Measurements from ENCODE around the gene SUFU. TPM values are rescaled to one million over a fixed set of nuclear protein-coding genes. Genes with fewer than 3 reads are reported as not detected.

SUFU gene
- total and polyA plus RNA-seq, 2 donors from 2014 or later, result 6.5 to 18.9 TPM

DNA sequence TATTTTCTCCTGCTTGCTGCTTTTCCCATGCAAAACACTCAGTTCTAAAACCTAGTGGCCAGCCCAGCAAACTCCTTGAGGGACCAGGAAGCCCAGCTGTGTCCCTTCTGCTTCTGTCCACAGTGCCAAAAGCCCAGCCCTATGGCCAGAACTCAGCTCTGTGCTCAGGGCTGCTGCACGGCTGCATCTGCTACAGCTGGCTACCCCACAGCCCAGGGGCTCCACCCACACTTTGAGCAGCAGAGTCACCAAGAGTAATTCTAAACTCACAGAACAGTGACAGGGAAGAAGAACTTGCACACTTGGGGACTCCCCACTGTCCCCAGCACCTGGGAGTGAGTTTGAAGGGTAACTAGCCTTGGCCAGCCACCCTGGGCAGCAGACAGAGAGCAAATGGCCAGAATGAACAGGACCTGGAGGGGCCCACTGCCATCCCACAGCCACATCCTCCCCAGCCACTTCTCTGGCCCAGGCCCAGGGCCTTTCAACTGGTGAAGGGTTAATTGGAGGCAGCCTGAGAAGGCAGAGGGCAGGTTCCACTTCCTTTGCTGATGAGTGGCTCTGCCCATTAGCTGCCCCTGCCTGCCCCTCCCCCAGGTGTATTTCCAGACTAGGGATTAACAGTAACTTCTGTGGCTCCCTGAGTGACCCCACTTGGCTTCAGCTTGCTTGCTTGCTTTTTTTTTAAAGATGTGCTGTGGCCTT is 112.4 kb downstream of the SUFU start:
- Histone ChIP-seq H3K27me3 (ENCODE audit: control insufficient read depth, insufficient read depth, low read length) (no peaks in the 10 kb centered on the region), H3K4me3 (ENCODE audit: low read length in 3 of 3) (no peak overlapping the region), H3K27ac (ENCODE audit: low read depth in 2 of 2, low read length in 2 of 2) (no peak overlapping the region), H3K9me3 (ENCODE audit: control insufficient read depth in 2 of 3, insufficient read depth in 1 of 3, low read length in 3 of 3) (no peaks in the 10 kb centered on the region), H3K9ac (ENCODE audit: low read length in 3 of 3) (no peak overlapping the region), H3K36me3 (ENCODE audit: control insufficient read depth in 2 of 3, insufficient read depth in 3 of 3, low read length in 3 of 3) (peaks cover 0 to 17% (median 2%) of the 10 kb centered on the region in 3 donors), H3K4me1 (ENCODE audit: control insufficient read depth in 2 of 3, insufficient read depth in 2 of 3, low read depth in 1 of 3, low read length in 3 of 3) (peaks cover 6 to 34% (median 20%) of the 10 kb centered on the region in 3 donors)
- TF ChIP-seq, protein P1, sequence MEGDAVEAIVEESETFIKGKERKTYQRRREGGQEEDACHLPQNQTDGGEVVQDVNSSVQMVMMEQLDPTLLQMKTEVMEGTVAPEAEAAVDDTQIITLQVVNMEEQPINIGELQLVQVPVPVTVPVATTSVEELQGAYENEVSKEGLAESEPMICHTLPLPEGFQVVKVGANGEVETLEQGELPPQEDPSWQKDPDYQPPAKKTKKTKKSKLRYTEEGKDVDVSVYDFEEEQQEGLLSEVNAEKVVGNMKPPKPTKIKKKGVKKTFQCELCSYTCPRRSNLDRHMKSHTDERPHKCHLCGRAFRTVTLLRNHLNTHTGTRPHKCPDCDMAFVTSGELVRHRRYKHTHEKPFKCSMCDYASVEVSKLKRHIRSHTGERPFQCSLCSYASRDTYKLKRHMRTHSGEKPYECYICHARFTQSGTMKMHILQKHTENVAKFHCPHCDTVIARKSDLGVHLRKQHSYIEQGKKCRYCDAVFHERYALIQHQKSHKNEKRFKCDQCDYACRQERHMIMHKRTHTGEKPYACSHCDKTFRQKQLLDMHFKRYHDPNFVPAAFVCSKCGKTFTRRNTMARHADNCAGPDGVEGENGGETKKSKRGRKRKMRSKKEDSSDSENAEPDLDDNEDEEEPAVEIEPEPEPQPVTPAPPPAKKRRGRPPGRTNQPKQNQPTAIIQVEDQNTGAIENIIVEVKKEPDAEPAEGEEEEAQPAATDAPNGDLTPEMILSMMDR (IDR thresholded peaks at IDR 0.05; ENCODE audit: borderline replicate concordance, extremely low read depth, insufficient read depth), result no peak
- FAIRE-seq (no peak), DNase-seq (peak in 4 of 5 donors; percentile 61 to 92 (median 78))
- intact Hi-C loops (cut with DNase I), result no loop called here

DNA sequence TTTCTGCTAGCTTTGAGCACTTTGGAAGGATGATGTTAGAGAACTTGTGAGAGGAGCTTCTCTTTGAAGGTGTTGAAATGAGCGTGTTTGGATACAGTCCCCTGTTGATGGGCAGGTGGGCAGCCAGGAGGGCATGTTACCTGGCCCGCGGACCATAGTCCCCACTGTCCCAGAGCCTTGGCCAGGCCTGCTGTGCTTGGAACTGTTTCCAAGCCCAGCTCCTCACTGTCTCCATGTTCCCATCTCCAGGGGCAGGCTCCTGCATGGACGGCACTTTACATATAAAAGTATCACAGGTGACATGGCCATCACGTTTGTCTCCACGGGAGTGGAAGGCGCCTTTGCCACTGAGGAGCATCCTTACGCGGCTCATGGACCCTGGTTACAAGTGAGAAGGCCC is 113.3 kb downstream of the SUFU start:
- no peak for FAIRE-seq
- intact Hi-C loops (cut with DNase I), result no loop called here

DNA sequence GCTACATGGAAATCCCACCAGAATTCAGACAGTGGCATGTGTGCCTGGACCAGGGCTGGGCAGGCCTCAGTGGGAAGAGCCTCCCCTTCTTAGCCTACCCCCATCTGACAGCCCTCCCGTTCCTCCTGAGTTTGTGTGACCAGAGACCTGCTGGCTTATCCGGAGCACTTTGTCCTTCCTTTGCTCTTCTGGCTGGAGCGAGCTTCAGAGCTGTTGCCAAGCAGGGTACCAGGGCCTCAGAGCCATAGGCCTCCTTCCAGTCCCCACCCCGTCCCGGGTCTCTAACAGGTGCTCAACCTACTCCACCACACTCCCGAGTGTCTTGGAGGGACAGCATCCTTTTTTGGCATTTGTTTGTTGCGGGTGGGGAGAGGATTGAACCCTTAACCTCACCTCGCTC is 114.0 kb downstream of the SUFU start:
- FAIRE-seq (no peak), DNase-seq (peak in 1 of 5 donors; percentile 66)
- TF ChIP-seq, protein P1 (IDR thresholded peaks at IDR 0.05; ENCODE audit: borderline replicate concordance, extremely low read depth, insufficient read depth), result no peak
- H3K27me3 ChIP-seq (ENCODE audit: control insufficient read depth, insufficient read depth, low read length), result no peaks in the 10 kb centered on the region
- H3K4me1 ChIP-seq (ENCODE audit: control insufficient read depth in 2 of 3, insufficient read depth in 2 of 3, low read depth in 1 of 3, low read length in 3 of 3), result peaks cover 0 to 27% (median 5%) of the 10 kb centered on the region in 3 donors
- no peak overlapping the region for H3K9ac ChIP-seq (ENCODE audit: low read length in 3 of 3)
- H3K9me3 ChIP-seq (ENCODE audit: control insufficient read depth in 2 of 3, insufficient read depth in 1 of 3, low read length in 3 of 3), result no peaks in the 10 kb centered on the region
- H3K4me3 ChIP-seq (ENCODE audit: low read length in 3 of 3), result no peak overlapping the region
- peaks cover 0 to 17% (median 2%) of the 10 kb centered on the region in 3 donors for H3K36me3 ChIP-seq (ENCODE audit: control insufficient read depth in 2 of 3, insufficient read depth in 3 of 3, low read length in 3 of 3)
- H3K27ac ChIP-seq (ENCODE audit: low read depth in 2 of 2, low read length in 2 of 2), result no peak overlapping the region
- intact Hi-C loops (cut with DNase I), result no loop called here

More for the DNA sequence above, 113.3 kb downstream of the SUFU start:
- H3K4me3 ChIP-seq (ENCODE audit: low read length in 3 of 3), result no peak overlapping the region
- H3K4me1 ChIP-seq (ENCODE audit: control insufficient read depth in 2 of 3, insufficient read depth in 2 of 3, low read depth in 1 of 3, low read length in 3 of 3), result peaks cover 6 to 34% (median 13%) of the 10 kb centered on the region in 3 donors
- no peaks in the 10 kb centered on the region for H3K27me3 ChIP-seq (ENCODE audit: control insufficient read depth, insufficient read depth, low read length)
- H3K9ac ChIP-seq (ENCODE audit: low read length in 3 of 3), result no peak overlapping the region
- H3K27ac ChIP-seq (ENCODE audit: low read depth in 2 of 2, low read length in 2 of 2), result no peak overlapping the region
- no peaks in the 10 kb centered on the region for H3K9me3 ChIP-seq (ENCODE audit: control insufficient read depth in 2 of 3, insufficient read depth in 1 of 3, low read length in 3 of 3)
- peak in 1 of 5 donors; percentile 48 for DNase-seq
- peaks cover 0 to 17% (median 2%) of the 10 kb centered on the region in 3 donors for H3K36me3 ChIP-seq (ENCODE audit: control insufficient read depth in 2 of 3, insufficient read depth in 3 of 3, low read length in 3 of 3)
- TF ChIP-seq, protein P1 (IDR thresholded peaks at IDR 0.05; ENCODE audit: borderline replicate concordance, extremely low read depth, insufficient read depth), result no peak
